ENCODE results near the gene KANK2. TPM values are rescaled to one million over a fixed set of nuclear protein-coding genes. Genes with fewer than 3 reads are reported as not detected.

Gene KANK2
- total and polyA plus RNA-seq, 2 experiments from 2014 or later, result 15.9 to 65.4 TPM

GRCh38 chr19:11199517-11199916 lies 2.2 kb upstream of the KANK2 start (continued):
- TF ChIP-seq ZNF462 (CRISPR knock-in tag; IDR thresholded peaks at IDR 0.05), result no peak
- TF ChIP-seq EZH2phosphoT487 (IDR thresholded peaks at IDR 0.05; ENCODE audit: unreplicated experiment), result no peak
- no peak for TF ChIP-seq CTCF (conservative IDR thresholded peaks at IDR 0.05; ENCODE audit: low read depth in 2 of 2)
- no peak for TF ChIP-seq CREB1 (CRISPR knock-in tag; IDR thresholded peaks at IDR 0.05; ENCODE audit: low read depth)
- TF ChIP-seq JUNB (IDR thresholded peaks at IDR 0.05; ENCODE audit: unreplicated experiment), result no peak
- TF ChIP-seq ZNF331 (CRISPR knock-in tag; IDR thresholded peaks at IDR 0.05; ENCODE audit: low read depth), result no peak
- TF ChIP-seq NANOG (IDR thresholded peaks at IDR 0.05; ENCODE audit: borderline replicate concordance), result no peak

Measured in GM23338 (cell line).